ENCODE data around the gene TBC1D23.

DNA sequence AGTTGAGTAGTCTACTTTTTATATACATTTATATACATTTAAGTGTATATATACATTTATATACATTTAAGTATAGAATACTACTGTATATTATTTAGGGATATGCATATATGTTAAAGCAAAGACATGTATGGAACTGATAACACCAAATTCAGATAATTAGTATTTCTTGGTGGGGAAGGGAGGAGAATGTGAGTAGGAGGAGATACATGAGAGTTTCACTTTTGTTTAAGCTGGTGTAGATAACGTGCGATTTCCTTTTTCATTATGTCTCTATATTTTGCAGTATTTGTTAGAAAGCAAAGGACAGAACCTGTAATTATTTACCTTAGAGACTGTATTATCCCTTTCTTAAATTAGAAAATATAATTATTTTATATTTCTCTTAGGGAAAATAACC lies 57.1 kb downstream of the TBC1D23 start:
- no peak for TF ChIP-seq ISL1 (CRISPR knock-in tag; IDR thresholded peaks at IDR 0.05)
- no peak for TF ChIP-seq ZFP3 (CRISPR knock-in tag; IDR thresholded peaks at IDR 0.05)
- no peak for TF ChIP-seq RARB (CRISPR knock-in tag; IDR thresholded peaks at IDR 0.05)

Data from SK-N-SH treated with all-trans-retinoic acid at 6 μM for 48 hours (cell line).